Measurements from ENCODE around the gene FAM90A26.
"Not testable (repeated sequence)": the region's sequence is repeated elsewhere in the genome, so short reads cannot be mapped to it uniquely, and the experiment has no call there.

FAM90A26 gene, protein sequence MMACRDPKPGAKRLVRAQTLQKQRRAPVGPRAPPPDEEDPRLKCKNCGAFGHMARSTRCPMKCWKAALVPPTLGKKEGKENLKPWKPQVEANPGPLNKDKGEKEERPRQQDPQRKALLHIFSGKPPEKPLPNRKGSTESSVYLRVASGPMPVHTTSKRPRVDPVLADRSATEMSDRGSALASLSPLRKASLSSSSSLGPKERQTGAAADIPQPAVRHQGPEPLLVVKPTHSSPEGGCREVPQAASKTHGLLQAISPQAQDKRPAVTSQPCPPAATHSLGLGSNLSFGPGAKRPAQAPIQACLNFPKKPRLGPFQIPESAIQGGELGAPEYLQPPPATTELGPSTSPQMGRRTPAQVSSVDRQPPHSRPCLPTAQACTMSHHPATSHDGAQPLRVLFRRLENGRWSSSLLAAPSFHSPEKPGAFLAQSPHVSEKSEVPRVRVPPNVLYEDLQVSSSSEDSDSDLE

DNA sequence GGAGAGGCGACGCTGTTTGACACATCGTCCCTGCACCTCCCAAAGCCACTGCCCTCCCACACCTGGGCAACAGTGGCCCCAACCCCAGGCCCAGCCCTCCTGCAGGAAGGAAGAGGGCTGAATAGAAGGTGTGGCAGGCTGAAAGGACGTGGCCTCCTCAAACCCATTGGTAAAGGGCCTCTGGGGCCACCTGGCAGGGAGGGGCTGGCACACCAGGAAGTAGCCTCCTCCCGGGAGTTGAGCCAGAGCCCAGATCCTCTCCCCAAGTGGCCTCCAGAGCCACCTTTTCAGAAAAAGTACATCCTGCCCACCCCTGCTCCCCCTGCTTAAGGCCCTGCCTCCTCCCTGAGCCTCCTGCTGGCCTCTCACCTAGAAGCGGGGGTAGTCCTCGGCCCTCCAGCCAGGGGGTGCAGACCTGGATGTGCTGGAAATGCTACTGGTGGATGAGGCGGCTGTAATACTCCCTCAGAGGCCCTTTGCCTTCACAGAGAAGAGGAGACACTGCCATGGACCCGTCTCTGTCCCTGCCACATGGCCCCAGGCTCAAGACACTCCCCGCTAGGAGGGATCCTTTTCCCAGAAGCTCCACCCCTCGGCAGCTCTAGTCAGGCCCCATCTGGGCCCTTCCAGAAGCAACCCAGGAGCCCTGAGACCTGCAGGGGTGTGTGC is at the start of gene FAM90A26:
FAM90A26 (plus strand) TSS at position 619 of the 669 bp plus-strand sequence. CDS start 2,764 bp downstream, outside the sequence.
- H3K9me3 ChIP-seq (ENCODE audit: control insufficient read depth, insufficient read depth, low read length); H3K4me1 ChIP-seq (ENCODE audit: insufficient read depth, low read length); H3K36me3 ChIP-seq (ENCODE audit: insufficient read depth, low read length); H3K9ac ChIP-seq (ENCODE audit: low read depth, low read length): not testable (repeated sequence)

DNA sequence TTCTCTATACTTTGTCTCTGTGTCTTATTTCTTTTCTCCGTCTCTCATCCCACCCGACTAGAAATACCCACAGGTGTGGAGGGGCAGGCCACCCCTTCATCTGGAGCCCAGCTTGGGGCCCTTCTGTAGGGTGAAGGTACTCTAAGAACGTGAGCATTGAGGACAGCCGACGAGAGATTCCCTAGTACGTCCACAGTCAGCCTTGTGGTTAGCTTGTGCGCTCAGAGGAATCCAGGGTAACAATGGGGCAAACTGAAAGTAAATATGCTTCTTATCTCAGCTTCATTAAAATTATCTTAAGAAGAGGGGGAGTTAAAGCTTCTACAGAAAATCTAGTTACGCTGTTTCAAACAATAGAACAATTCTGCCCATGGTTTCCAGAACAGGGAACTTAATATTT is 47.5 kb upstream of the FAM90A26 start:
- H3K4me1 ChIP-seq (ENCODE audit: insufficient read depth, low read length); H3K9ac ChIP-seq (ENCODE audit: low read depth, low read length); H3K9me3 ChIP-seq (ENCODE audit: control insufficient read depth, insufficient read depth, low read length); H3K36me3 ChIP-seq (ENCODE audit: insufficient read depth, low read length): not testable (repeated sequence)

DNA sequence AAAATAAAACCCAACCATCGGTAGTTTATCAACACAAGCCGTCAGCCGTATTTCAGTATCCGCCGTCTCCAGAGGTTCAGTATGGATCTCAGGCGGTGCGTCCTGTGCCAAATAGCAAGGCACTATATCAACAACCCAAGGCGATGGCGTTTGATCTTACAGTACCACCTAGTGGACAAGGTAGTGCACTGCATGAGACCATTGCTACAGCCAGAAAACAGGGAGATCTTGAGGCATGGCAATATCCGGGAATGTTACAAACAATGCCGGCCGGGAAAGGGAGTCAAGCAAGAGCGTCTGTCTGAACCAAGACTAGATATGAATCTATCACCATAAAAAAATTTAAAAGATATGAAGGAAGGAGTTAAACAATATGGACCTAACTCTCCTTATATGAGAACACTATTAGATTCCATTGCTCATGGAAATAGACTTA is 46.6 kb upstream of the FAM90A26 start:
- H3K9me3 ChIP-seq (ENCODE audit: control insufficient read depth, insufficient read depth, low read length); H3K36me3 ChIP-seq (ENCODE audit: insufficient read depth, low read length); H3K9ac ChIP-seq (ENCODE audit: low read depth, low read length); H3K4me1 ChIP-seq (ENCODE audit: insufficient read depth, low read length): not testable (repeated sequence)

DNA sequence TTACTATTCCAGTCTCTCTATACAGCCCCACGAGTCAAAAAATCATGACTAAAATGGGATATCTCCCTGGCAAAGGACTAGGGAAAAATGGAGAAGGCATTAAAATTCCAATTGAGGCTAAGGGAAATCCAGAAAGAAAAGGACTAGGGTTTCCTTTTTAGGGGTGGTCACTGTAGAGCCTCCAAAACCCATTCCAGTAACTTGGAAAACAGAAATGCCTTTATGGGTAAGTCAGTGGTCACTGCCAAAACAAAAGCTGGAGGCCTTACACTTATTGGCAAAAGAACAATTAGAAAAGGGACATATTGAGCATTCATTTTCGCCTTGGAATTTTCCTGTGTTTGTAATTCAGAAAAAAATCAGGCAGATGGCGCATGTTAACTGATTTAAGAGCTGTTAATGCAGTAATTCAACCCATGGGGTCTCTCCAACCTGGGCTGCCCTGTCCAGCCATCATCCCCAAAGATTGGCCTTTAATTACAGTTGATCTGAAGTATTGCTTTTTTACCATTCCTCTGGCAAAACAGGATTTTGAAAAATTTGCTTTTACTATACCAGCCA is 44.5 kb upstream of the FAM90A26 start:
- H3K9me3 ChIP-seq (ENCODE audit: control insufficient read depth, insufficient read depth, low read length); H3K9ac ChIP-seq (ENCODE audit: low read depth, low read length); H3K4me1 ChIP-seq (ENCODE audit: insufficient read depth, low read length); H3K36me3 ChIP-seq (ENCODE audit: insufficient read depth, low read length): not testable (repeated sequence)

DNA sequence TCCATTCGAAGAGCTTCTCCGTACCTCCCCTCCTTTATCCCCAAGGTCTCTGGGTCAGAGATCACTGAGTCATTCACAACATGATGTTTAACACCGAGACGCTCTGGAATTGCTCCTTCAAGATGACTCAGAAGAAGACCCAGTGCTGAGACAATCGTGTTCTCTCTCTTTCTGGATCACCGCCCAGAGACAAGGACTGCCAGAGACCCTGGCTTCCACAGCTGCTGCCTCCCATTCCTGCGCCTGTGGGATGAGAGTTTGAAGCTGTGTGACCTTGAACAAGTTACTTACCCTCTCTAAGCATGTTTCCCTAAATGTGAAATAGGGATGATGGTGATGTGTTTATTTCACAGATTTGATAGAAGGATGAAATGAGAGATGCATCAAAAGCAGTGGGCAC is 38.8 kb upstream of the FAM90A26 start:
- not testable (repeated sequence) for H3K9me3 ChIP-seq (ENCODE audit: control insufficient read depth, insufficient read depth, low read length); H3K36me3 ChIP-seq (ENCODE audit: insufficient read depth, low read length); H3K4me1 ChIP-seq (ENCODE audit: insufficient read depth, low read length); H3K9ac ChIP-seq (ENCODE audit: low read depth, low read length)

DNA sequence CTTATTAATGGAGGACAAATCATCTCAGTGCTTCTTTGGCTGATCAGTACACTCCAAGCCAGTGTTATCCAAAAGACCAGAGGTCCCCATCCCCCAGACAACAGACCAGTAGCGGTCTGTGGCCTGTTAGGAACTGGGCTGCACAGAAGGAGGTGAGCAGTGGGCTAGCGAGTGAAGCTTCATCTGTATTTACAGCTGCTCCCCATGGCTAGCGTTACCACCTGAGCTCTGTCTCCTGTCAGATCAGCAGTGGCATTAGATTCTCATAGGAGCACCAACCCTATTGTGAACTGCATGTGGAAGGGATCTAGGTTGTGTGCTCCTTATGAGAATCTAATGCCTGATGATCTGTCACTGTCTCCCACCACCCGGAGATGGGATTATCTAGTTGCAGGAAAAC is 37.4 kb upstream of the FAM90A26 start:
- not testable (repeated sequence) for H3K9ac ChIP-seq (ENCODE audit: low read depth, low read length); H3K36me3 ChIP-seq (ENCODE audit: insufficient read depth, low read length); H3K9me3 ChIP-seq (ENCODE audit: control insufficient read depth, insufficient read depth, low read length); H3K4me1 ChIP-seq (ENCODE audit: insufficient read depth, low read length)

DNA sequence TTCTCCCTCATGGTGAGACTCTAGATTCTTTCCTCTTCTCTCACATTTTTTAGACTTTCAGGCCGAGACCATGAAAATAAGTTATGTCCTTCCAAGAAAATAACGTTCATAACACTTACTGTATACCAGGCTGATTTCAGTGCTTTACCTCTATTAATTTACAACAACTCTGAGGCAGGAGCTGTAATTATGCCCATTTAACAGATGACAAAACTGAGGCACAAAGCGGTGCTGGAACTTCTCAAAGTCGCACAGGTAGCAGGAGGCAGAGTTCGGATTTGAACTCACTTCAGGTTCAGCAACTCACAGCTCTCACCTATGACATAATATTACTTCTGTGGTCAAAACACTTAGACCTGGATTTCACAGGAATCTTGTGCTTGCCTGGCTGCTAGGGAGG is 36.2 kb upstream of the FAM90A26 start:
- H3K9ac ChIP-seq (ENCODE audit: low read depth, low read length); H3K4me1 ChIP-seq (ENCODE audit: insufficient read depth, low read length); H3K36me3 ChIP-seq (ENCODE audit: insufficient read depth, low read length); H3K9me3 ChIP-seq (ENCODE audit: control insufficient read depth, insufficient read depth, low read length): not testable (repeated sequence)

DNA sequence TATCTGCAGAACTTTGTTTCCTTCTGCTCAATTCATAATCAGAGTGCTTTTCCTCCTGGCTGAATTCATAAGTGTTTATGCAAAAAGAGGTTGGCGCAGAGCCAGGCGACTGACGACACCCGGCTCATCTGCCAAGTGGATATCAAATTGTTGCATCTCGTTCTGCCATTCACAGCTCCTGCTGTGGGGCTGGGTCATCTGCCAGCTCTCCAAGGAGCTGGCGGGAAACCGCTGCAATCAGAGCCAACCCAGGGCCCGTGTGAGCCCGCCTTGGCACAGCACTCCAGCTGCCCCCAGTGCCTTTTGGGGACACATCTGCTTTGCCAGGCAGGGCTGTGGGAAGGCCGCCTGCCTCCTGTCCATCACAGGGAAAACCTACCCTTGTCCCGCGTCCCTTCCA is 35.7 kb upstream of the FAM90A26 start:
- H3K9me3 ChIP-seq (ENCODE audit: control insufficient read depth, insufficient read depth, low read length); H3K36me3 ChIP-seq (ENCODE audit: insufficient read depth, low read length); H3K9ac ChIP-seq (ENCODE audit: low read depth, low read length); H3K4me1 ChIP-seq (ENCODE audit: insufficient read depth, low read length): not testable (repeated sequence)

DNA sequence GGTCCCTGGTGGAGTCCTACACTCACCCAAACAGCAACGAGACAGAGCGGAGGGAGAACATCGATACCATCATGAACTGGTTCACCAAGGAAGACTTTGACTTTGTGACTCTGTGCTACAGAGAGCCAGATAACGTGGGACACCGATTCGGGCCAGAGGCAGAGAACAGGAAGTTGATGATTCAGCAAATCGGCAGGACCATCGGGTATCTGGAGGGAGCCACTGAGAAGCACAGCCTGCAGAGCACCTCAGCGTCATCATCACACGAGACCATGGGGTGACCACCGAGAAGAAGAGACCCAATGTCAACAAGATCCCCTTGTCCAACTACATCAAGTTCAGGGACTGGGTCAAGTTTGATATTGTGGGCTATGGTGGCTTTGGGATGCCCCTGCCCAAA is 29.2 kb upstream of the FAM90A26 start:
- not testable (repeated sequence) for H3K36me3 ChIP-seq (ENCODE audit: insufficient read depth, low read length); H3K4me1 ChIP-seq (ENCODE audit: insufficient read depth, low read length); H3K9ac ChIP-seq (ENCODE audit: low read depth, low read length); H3K9me3 ChIP-seq (ENCODE audit: control insufficient read depth, insufficient read depth, low read length)

DNA sequence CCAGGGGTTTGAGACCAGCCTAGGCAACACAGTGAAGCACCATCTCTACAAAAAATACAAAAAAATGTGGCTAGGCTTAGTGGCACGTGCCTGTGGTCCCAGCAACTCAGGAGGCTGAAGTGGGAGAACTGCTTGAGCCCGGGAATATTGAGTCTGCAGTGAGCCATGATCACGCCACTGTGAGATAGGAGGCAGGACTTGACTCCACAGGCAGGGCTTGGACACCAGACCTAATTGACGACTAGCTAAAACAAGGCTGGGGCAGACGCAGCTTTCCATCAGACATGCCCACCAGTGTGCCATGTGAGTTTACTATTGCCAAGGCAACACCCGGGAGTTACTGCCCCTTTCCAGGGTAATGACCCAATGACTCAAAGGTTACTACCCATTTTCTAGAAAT is 27.4 kb upstream of the FAM90A26 start:
- H3K9ac ChIP-seq (ENCODE audit: low read depth, low read length); H3K4me1 ChIP-seq (ENCODE audit: insufficient read depth, low read length); H3K9me3 ChIP-seq (ENCODE audit: control insufficient read depth, insufficient read depth, low read length); H3K36me3 ChIP-seq (ENCODE audit: insufficient read depth, low read length): not testable (repeated sequence)

DNA sequence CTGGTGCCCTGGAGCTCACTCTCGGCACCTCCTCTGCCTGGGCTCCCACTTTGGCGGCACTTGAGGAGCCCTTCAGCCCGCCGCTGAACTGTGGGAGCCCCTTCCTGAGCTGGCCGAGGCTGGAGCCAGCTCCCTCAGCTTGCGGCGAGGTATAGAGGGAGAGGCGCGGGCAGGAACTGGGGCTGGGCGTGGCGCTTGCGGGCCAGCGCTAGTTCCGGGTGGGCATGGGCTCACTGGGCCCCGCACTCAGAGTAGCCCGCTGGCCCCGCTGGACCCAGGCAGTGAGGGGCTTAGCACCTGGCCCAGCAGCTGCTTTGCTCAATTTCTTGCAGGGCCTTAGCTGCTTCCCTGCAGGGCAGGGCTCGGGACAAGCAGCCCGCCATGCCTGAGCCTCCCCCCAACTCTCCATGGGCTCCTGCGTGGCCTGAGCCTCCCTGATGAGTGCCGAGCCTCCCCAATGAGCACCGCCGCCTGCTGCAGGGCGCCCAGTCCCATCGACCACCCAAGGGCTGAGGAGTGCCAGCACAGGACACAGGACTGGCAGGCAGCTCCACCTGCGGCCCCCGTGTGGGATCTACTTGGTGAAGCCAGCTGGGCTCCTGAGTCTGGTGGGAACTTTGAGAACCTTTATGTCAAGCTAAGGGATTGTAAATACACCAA is 26.7 kb upstream of the FAM90A26 start:
- Histone ChIP-seq H3K9me3 (ENCODE audit: control insufficient read depth, insufficient read depth, low read length) (no peaks in the 10 kb centered on the region), H3K36me3 (ENCODE audit: insufficient read depth, low read length) (no peaks in the 10 kb centered on the region), H3K4me1 (ENCODE audit: insufficient read depth, low read length) (no peaks in the 10 kb centered on the region), H3K9ac (ENCODE audit: low read depth, low read length) (no peak overlapping the region)

DNA sequence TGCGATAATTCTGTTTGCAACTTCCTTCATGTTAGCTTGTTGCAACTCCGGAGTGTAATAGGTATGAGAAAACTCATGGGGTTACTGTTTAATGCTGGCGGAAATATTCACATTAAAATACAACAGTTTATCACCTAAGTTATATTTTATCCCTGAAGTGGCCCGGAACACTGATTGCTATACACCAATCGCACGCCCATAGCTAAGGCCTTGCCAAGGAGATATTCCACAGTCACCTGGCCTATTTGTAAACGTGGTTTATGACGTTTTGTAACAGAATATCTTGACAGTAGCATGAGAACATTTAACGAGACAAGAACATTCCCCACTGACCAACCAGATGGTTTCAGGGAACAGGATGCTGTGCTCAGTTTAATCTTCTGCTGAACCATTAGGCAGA is 23.2 kb upstream of the FAM90A26 start:
- Histone ChIP-seq H3K36me3 (ENCODE audit: insufficient read depth, low read length) (no peaks in the 10 kb centered on the region), H3K9ac (ENCODE audit: low read depth, low read length) (no peak overlapping the region), H3K4me1 (ENCODE audit: insufficient read depth, low read length) (no peaks in the 10 kb centered on the region), H3K9me3 (ENCODE audit: control insufficient read depth, insufficient read depth, low read length) (no peaks in the 10 kb centered on the region)

DNA sequence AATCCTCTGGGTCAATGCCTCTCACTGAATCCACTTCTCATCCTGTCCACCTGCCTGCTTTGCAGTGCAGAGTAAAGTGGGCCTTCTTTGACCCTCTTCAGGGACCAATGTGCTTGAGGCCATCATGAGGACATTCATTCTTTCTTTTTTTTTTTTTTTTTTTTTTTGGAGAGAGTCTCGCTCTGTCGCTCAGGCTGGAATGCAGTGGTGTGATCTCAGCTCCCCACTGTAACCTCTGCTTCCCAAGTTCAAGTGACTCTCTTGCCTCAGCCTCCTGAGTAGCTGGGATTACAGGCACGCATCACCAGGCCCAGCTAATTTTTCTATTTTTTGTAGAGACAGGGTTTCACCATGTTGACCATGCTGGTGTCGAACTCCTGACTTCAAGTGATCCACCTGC is 22.8 kb upstream of the FAM90A26 start:
- H3K4me1 ChIP-seq (ENCODE audit: insufficient read depth, low read length); H3K9ac ChIP-seq (ENCODE audit: low read depth, low read length); H3K36me3 ChIP-seq (ENCODE audit: insufficient read depth, low read length); H3K9me3 ChIP-seq (ENCODE audit: control insufficient read depth, insufficient read depth, low read length): not testable (repeated sequence)

DNA sequence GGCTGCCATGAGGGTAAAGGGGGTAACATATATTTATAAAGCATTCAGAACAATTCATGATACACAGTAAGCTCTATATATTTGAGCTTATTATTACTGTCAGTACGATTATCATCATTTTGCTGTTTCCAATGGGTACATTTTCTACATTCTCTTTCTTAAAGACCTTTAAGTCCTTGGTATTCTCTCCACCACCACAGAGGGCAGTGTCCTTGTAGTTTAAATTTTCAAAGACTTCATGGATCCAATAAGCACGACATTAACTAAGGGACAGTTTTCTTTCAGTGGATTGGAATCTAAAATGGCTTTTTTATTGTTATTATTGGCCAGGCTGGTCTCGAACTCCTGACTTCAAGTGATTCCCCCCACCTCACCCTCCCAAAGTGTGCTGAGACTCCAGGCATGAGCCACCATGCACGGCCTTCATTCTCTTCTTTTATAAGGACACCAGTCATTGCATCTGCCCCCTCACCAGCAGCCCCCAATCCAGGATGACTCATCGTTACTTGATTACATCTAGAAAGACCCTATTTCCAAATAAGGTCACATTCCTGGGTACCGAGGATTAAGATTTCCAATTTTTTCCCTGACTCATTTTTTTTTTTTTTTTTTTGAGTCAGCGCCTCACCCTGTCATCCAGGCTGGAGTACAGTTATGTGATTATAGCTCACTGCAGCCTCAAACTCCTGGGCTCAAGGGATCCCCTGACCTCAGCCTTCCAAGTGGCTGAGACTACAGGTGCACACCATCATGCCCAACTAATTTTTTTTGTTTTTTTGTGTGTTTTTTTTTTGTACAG is 21.4 kb upstream of the FAM90A26 start:
- H3K9ac ChIP-seq (ENCODE audit: low read depth, low read length); H3K4me1 ChIP-seq (ENCODE audit: insufficient read depth, low read length); H3K9me3 ChIP-seq (ENCODE audit: control insufficient read depth, insufficient read depth, low read length); H3K36me3 ChIP-seq (ENCODE audit: insufficient read depth, low read length): not testable (repeated sequence)
